ENCODE measurements around the gene SMIM38.
"Not testable (repeated sequence)": the region's sequence is repeated elsewhere in the genome, so short reads cannot be mapped to it uniquely, and the experiment has no call there.

The SMIM38 gene

DNA sequence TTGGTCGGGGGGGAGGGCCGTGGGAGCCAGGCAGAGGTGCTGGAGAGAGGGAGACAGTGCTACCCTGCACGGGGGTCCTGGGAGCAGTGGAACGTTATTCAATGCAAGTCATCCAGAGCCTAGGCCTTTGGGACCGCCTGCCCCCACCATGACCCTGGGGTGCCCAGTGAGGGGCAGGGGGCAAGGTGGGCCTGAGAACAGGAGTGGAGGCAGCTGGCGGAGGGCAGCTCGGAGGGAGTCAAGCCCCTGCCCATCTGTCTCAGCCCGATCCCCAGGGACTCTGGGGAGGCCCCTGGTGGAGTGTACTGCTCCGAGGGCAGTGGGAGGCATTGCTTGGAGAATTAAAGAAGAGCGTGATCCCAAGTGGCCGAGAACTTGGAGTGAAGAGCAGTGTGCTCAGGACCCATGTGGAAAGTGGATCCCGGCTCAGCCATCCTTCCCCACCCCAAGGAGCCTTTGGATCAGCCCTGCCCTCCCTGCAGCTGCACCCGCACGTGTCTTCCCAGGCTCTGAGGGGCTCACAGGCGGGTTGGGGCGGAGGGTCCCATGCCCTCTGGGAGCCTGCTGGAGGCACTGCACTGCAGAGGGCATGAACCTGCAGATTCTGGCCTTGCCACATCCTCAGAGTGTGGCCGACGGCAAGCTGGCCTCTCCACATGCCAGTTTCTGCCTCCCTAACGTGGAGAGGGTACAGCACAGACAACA is 34.0 kb upstream of the SMIM38 start:
- DNase-seq (ENCODE audit: low read depth) = no peak
- H3K4me3 ChIP-seq (ENCODE audit: low read depth, low read length) = no peak overlapping the region

DNA sequence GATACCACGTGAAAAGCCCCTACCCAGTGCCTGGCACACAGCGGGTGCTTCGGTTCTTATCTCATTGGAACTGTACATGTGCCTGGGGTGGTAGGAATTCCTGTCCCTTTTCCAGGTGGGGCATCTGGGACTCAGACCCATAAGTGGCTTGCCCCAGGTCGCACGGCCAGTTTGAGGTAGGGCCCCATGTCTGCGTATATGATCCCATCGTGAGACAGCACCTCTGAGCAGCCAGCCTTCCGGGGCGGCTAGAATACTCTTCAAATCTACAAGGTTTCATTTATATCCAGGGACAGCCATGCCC is 33.5 kb upstream of the SMIM38 start:
- no peak overlapping the region for H3K4me3 ChIP-seq (ENCODE audit: low read depth, low read length)
- no peak for DNase-seq (ENCODE audit: low read depth)

DNA sequence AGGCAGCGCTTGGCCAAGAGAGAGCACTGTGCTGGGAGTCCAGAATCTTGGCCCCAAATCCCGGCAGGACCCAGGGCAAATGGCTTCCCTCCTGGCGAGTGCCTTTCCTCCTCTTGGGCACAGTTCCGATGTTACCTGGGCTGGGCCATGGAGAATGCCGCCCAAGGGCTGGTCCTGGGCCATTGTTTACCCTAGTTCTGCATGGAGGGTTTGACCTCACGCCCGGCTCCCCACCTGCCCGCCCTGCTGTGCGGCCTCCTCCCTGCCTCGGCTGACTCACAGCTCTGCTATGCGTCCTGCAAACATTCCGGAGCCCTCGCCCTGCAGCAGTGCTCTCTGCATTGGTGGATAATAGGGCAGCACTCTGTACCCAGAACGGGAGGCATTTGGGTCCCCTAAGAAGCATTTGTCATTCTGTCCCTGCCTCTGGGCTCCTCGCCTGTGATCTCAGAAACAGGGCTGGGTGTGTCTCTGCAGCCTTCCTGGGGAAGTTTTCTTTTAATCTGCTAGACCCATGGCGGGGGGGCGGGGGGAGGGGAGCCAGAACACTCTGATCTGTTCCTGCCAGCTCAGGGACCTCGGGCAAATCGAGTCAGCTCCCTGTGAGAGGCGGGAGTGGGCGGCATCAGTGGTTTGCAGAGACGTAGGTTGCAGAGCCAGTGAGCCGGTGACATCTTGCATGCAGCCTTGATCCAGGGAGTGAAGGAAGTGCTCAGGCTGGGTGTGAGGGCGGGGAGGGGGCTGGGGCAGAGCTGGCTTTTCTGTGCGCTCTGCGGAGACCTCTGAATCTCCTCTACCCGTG is 32.9 kb upstream of the SMIM38 start:
- DNase-seq (ENCODE audit: low read depth) = no peak
- no peak overlapping the region for H3K4me3 ChIP-seq (ENCODE audit: low read depth, low read length)

DNA sequence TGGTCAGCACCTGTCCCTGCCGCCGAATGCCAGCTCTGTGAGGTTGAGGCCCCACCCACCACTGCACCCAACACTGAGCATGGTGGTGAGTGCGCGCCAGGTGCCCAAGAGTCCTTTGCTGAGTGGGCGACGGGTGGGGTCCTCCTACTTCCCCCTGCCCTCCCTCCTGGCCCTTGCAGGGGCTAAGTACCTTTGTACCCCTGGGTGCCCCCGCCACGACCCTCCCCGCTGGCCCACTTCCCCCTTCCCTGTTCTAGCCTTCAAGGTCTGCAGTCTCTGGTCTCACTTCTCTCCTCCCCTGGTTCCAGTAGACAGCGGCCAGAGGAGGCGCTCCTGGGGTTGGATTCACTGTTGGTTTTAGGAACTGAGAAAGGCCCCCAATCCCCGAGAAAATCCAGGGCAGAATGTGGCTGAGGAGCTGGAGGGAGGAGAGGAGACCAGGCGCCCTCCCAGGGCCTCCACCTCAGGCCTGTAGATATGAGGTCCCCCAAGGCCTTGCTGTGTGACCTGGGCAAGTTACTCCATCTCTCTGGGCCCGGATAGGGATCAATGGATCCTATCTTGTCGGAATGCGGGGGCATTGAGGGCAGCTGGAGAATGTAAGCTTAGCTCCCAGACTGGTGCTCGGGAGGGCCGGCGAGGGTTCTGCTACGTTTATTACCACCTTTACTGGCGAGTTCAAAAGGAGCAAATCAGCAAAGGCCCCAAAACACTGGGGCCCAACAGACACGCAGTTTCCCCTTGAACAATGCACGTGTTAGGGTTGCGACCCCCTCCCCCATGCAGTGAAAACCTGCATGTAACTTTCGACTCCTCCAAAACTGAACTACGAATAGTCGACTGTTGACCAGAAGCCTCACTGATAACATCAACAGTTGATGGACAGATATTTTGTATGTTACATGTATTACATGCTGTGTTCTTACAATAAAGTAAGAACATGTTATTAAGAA is 31.9 kb upstream of the SMIM38 start:
- DNase-seq (ENCODE audit: low read depth) = no peak
- H3K4me3 ChIP-seq (ENCODE audit: low read depth, low read length) = no peak overlapping the region

DNA sequence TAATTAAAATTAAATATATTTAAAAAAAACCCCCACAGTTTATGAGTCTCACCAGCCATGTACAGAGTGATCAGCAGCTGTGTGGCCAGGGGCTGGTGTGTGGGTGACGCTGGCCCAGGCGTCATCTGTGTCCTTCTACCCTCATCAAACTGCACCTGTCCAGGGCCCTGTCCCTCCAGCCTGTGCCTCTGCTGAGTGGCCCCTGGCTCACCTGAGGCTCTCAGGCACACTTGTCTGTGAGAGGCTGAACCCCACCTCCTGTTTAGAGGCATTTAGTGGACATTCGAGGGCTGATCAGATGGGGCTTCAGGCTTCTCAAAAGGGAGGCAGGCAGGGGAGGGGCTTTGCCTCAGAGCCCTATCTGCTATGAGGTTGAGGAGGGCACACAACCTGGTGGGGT is 29.9 kb upstream of the SMIM38 start:
- DNase-seq (ENCODE audit: low read depth) = no peak
- no peak overlapping the region for H3K4me3 ChIP-seq (ENCODE audit: low read depth, low read length)

DNA sequence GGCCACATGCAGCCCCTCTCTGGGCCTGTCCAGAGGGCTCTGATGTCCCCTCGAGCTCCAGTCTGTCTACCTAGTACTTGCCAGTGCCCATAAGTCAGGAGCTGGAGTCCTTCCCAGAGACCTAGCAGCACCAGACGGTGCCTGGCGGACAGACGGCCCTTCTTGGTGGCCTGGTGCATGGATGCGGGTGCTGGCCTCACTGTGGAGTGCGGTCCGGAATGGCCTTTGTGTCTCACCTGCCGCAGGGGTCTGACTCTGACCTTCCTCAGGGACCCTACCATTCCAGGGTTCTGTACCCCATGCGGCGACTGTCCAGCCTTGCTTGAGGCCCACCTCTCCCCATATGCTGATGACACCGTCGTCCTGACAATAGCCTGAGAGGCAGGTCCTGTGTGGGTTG is 29.4 kb upstream of the SMIM38 start:
- no peak for DNase-seq (ENCODE audit: low read depth)
- H3K4me3 ChIP-seq (ENCODE audit: low read depth, low read length) = no peak overlapping the region

DNA sequence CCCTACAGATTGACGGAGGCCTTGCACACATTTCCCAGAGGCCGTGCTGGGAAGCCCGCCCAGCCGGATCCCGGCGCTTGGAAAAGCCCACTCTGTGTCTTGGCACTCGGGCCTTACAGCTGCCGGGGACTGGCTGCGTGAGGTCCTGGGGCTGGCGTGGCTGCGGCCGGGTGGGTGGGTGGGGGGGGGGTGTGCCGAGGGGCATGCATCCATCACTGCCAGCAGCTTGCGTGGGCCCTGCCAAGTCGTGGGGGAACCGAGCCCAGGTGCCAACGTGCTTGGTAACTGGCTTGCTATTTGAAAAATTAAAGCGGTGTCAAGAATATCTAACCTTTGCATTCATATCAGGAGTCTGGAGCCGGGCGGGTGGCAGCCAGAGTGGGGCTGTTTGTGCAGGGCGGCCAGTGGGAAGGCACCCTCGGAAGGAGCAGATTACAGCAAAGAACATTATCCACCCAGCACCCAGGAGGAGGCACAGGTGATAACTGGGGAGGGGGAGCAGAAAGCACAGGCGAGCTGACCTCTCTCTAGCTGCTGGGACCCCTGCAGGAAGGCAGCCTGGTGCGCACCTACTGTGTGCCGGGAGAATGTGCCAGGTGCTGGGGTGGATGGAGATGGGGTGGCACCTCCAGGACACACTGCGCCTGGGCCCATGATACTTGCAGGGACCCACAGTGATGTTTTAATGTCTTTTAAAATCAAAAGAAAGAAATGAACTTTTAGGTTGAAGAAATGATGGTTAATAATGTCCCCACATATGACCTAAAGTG is 28.5 kb upstream of the SMIM38 start:
- H3K4me3 ChIP-seq (ENCODE audit: low read depth, low read length) = no peak overlapping the region
- no peak for DNase-seq (ENCODE audit: low read depth)

DNA sequence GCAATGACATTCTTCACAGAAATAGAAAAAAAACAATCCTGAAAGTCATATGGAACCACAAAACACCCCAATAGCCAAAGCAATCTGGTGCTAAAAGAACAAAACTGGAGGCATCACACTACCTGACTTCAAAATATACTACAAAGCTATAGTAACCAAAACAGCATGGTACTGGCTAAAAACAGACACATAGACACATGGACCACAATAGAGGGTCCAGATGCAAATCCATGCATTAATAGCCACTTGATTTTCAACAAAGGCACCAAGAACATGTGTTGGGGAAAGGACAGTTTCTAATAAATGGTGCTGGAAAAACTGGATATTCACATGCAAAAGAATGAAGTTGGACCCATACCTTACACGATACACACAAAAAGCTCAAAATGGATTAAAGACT is 27.9 kb upstream of the SMIM38 start:
- no peak overlapping the region for H3K4me3 ChIP-seq (ENCODE audit: low read depth, low read length)
- DNase-seq (ENCODE audit: low read depth) = no peak

DNA sequence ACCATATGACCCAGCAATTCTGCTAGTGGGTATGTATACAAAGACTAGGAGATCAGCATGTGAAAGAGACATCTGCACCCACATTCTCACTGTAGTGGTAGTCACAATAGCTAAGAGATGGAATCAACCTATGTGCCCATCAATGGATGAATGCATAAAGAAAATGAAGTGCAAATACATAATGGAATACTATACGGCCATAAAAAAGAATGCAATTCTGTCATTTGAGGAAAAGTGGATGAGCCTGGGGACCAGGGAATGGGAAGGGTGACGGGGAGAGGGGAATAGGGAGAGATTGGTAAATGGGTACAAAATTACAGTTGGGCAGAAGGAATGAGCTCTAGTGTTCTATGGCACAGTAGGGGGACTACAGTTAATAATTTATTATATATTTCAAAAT is 26.7 kb upstream of the SMIM38 start:
- no peak for DNase-seq (ENCODE audit: low read depth)
- no peak overlapping the region for H3K4me3 ChIP-seq (ENCODE audit: low read depth, low read length)

DNA sequence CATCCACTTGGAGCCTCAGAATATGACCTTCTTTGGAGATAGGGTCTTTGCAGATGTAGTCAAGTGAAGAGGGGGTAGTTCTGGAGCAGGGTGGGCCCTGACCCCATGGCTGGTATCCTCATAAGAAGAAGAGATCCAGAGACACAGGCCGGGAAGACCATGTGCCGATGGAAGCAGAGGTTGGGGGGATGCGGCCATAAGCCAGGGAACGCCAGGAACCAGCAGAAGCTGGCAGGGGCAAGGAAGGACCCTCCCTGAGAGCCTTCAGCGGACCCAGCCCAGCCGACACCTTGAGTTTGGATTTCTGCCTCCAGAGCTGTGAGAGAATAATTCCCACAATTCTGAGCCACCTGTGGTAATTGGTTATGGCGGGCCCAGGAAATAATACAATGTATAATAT is 26.1 kb upstream of the SMIM38 start:
- DNase-seq (ENCODE audit: low read depth) = no peak
- H3K4me3 ChIP-seq (ENCODE audit: low read depth, low read length) = no peak overlapping the region

DNA sequence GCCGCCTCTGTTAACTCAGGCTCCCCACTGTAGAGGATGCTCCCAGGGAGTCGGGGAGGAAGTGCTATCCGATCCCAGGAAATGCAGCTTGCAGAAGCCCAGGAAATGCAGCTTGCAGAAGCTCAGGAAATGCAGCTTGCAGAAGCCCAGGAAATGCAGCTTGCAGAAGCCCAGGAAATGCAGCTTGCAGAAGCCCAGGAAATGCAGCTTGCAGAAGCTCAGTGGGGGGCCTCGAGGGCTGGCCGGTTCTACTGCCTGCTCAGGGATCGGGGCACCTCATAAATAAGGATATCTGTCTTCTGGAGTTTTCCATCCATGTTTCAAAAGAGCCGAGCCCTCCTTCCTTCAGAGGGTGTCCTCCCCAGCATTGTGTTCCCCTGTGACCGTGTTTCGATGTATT is 25.1 kb upstream of the SMIM38 start:
- no peak for DNase-seq (ENCODE audit: low read depth)
- H3K4me3 ChIP-seq (ENCODE audit: low read depth, low read length) = no peak overlapping the region

DNA sequence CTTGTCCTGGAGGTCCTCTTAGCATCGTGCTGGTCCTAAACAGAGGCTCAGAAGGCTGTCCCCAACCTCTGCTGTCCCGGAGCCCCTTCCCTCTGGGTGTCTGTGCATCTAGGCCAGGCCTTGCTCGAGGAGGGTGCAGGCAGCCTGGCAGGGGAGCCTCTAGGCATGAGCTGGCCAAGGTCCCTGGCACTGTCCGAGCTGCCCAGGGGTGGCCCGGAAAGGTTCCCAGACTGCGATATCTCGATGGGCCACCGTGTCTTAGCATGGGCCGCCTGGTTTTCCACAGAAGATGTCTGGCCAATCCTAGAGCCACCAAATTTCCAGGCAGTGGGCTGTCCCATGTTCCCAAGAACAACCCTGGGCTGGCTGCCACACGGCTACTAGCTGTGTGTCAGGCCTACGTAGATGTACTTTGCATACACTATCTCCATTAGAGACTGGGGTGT is 24.6 kb upstream of the SMIM38 start:
- no peak for DNase-seq (ENCODE audit: low read depth)
- H3K4me3 ChIP-seq (ENCODE audit: low read depth, low read length) = no peak overlapping the region

DNA sequence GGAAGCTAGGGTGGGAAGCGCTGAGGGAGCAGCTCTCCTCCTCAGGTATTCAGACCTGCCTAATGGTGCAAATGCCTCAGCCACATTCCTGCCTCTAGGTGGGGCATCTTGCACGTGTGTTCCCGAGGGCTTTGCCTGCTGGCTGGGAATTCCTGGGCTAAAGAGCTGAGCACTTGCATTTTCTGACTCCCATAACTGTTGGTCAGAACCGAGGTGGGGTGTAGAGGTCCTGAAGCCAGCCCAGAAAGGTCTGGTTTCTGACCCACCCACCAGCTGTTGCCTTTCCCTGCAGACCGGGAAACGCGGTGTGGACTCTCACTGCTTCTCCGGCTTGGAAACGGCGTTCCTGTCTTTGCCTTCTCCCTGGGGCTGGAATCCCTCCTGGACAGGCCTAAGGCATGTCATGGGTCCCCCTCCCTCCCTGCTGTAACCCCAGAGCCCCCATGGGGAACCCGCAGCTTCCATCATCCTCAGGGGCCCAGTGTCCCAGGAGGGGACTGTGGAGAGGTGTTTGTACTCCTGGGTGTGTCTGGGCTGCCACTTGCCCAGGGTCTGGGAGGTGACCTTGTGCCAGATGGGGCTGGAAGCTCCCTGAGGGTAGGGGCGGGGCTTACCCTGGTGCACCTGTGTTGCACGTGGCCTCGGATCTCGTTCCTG is 24.0 kb upstream of the SMIM38 start:
- DNase-seq (ENCODE audit: low read depth) = no peak
- H3K4me3 ChIP-seq (ENCODE audit: low read depth, low read length) = no peak overlapping the region

DNA sequence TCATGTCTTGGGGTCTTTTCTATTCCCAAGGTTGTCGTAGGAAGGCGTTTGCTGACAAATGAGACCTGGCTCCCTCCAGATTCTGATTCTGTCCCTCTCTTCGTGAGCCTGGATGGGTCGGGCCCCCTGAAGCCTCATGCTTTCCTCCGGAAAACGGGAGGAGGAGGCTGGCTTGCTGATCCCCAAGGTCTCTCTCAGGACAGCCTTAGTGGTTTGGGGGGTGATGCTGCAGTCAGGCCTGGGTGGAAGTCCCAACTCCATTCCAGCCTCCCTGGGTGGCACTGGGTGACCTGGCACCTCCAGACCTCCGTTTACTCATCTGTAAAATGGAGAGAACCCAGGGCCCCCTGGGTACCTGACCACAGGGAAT is 23.4 kb upstream of the SMIM38 start:
- DNase-seq (ENCODE audit: low read depth) = no peak
- no peak overlapping the region for H3K4me3 ChIP-seq (ENCODE audit: low read depth, low read length)

DNA sequence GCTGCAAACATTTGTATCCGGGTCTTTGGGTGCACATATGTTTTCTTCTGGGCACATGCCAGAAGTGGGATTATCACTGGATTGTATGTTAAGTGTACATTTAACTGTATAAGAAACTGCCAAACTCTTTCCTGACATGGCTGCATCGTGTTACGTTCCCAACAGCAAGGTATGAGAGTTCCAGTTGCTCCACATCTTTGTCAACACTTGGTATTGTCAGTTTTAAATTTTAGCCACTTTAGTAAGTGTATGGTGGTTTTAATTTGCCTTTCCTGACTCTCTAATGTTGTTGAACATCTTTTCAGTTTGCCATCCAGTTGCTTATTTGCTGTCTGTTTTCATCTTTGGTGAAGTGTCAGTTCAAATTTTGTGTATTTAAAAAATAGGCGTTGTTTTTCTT is 22.5 kb upstream of the SMIM38 start:
- DNase-seq (ENCODE audit: low read depth) = no peak
- H3K4me3 ChIP-seq (ENCODE audit: low read depth, low read length) = no peak overlapping the region

DNA sequence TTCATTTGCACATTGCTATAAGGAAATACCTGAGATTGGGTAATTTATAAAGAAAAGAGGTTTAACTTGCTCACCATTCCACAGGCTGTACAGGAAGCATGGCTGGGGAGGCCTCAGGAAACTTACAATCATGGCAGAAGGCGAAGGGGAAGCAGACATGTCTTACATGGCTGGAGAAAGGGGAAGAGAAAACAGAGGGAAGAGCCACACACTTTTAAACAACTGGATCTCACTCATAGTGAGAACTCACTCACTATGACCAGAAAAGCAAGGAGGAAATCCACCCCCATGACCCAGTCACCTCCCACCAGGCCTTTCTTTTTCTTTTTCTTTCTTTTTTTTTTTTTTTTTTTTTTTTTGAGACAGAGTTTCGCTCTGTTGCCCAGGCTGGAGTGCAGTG is 21.6 kb upstream of the SMIM38 start:
- DNase-seq (ENCODE audit: low read depth); H3K4me3 ChIP-seq (ENCODE audit: low read depth, low read length): not testable (repeated sequence)

DNA sequence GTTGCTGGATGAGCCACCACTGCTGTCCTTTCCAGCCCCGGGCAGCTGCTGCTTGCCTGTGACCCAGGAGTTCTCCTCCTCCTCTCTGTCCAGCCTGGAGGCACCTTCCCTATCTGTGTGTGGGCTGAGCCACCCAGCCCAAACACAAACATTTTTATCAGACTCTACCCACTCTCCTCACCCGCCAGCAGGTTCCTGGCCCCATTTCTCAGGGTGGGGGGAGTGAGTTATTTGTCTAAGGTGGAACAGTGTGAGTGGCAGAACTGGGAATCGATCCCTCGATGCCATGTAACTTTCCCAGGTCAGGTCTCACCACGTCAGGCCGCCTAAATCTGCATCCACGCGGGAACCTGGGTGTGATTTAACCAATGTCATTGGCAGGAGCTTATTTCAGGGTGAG is 20.8 kb upstream of the SMIM38 start:
- no peak for DNase-seq (ENCODE audit: low read depth)
- no peak overlapping the region for H3K4me3 ChIP-seq (ENCODE audit: low read depth, low read length)

DNA sequence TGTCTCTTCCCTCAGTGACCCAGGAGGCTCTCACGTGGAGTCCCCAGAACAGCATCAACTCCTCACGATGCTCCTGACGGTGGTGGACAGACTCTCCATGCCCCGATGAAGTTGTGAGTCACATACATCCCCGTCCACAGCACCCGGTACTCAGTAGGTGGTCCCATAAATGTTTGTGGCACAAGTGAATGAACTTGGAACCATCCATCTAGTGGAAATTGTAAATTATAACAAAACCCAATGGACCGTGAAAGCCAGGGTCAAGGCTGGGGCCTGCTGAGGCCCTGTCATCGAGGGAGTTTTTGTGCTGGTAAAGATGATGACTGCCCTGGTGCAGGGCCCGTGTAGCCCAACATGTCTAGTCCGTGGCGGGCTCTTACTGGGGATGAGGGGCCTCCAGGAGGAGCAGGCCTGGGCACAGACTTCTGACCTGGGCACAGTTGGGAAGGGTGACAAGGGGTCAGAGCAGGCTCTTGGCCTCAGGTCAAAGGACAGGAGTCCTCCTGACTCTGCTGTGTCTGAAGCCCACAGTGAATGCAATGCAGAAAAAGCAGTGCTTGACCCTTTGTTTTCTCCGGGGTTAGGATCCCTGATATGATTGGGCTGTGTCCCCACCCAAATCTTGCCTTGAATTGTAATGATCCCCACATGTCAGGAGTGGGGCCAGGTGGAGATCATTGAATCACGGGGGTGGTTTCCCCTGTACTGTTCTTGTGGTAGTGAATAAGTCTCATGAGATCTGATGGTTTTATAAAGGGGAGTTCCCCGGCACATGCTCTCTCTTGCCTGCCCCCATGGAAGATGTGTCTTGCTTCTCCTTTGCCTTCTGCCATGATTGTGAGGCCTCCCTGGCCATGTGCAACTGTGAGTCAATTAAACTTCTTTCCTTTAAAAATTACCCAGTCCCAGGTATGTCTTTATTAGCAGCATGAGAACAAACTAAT is 20.0 kb upstream of the SMIM38 start:
- no peak for DNase-seq (ENCODE audit: low read depth)
- H3K4me3 ChIP-seq (ENCODE audit: low read depth, low read length) = no peak overlapping the region

Data from skeletal muscle cell (primary cell).